BLaER1 (cell line): ENCODE measurements around the gene ATP8B3.

Experiments
- H3K27ac ChIP-seq: shearing (Covaris generic); formaldehyde crosslinking; 2 replicates; pipeline ENCODE4 v1.8.1; 2022
- H3K27me3 ChIP-seq: shearing (Covaris generic); formaldehyde crosslinking; 2 replicates; pipeline ENCODE4 v1.8.1; 2022
- H3K36me3 ChIP-seq: shearing (Covaris generic); formaldehyde crosslinking; 2 replicates; pipeline ENCODE4 v1.8.1; 2022
- H3K4me1 ChIP-seq: shearing (Covaris generic); formaldehyde crosslinking; 2 replicates; pipeline ENCODE4 v1.8.1; 2022
- H3K4me2 ChIP-seq: shearing (Covaris generic); formaldehyde crosslinking; 2 replicates; pipeline ENCODE4 v1.8.1; 2022
- H3K4me3 ChIP-seq: shearing (Covaris generic); formaldehyde crosslinking; 2 replicates; pipeline ENCODE4 v1.8.1; 2022
- H3K9ac ChIP-seq: shearing (Covaris generic); formaldehyde crosslinking; 2 replicates; pipeline ENCODE4 v1.8.1; 2022
- H3K9me3 ChIP-seq: shearing (Covaris generic); formaldehyde crosslinking; 2 replicates; pipeline ENCODE4 v1.8.1; 2022
- H4K20me1 ChIP-seq: shearing (Covaris generic); formaldehyde crosslinking; 2 replicates; pipeline ENCODE4 v1.8.1; 2022
- Cebpa-rat ChIP-seq: shearing (Covaris generic); IDR thresholded peaks from 2 replicates; pipeline ENCODE4 v1.8.1; 2022

The ATP8B3 gene

GRCh38 chr19:1736280-1736679 lies 75.8 kb downstream of the ATP8B3 start:
- no peaks in the 10 kb centered on the region for H3K36me3 ChIP-seq
- TF ChIP-seq Cebpa-rat, result no peak
- no peak overlapping the region for H3K4me2 ChIP-seq
- no peaks in the 10 kb centered on the region for H3K4me1 ChIP-seq
- H3K4me3 ChIP-seq, result no peak overlapping the region
- no peaks in the 10 kb centered on the region; the same call in 1 of the 2 replicates for H4K20me1 ChIP-seq
- H3K27me3 ChIP-seq, result peaks cover 75% of the 10 kb centered on the region
- no peak overlapping the region for H3K27ac ChIP-seq
- H3K9ac ChIP-seq, result no peak overlapping the region
- H3K9me3 ChIP-seq, result peaks cover 10% of the 10 kb centered on the region

DNA sequence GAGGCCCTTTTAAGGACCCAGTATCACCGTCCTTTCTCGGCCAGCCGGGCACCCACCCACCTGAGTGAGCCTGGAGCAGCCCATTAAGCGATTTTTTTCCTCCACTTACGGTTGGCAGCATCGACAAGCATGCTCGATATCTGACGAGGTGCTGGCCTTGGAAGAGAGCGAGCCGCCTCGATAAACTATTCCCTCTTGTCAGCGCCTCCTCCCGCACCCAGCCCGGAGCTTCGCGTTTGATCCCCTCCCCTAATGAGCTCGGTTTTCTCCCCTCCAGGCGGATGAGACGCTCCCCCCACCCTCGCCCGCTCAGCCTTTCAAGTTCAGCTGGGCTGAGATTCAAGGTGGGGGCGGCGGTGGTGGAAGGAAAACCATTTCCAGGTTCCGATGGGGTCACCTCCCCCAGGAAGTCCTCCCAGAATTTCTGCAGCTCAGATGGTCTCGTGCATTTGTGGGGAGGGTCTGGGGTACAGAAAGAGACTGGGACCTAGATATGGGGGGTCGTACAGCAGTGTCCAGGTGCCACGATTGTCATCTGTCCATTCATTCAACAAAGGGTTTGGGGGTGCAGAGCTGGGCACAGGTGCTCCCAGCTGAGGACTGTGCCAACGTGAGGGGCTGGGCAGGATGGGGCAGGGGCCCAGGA lies 77.6 kb downstream of the ATP8B3 start:
- no peak for TF ChIP-seq Cebpa-rat
- no peak overlapping the region for H3K4me2 ChIP-seq
- H3K4me1 ChIP-seq, result no peaks in the 10 kb centered on the region
- no peaks in the 10 kb centered on the region for H3K36me3 ChIP-seq
- H3K27ac ChIP-seq, result no peak overlapping the region
- no peaks in the 10 kb centered on the region for H3K9me3 ChIP-seq
- peaks cover 73% of the 10 kb centered on the region for H3K27me3 ChIP-seq
- no peak overlapping the region for H3K9ac ChIP-seq
- no peak overlapping the region for H3K4me3 ChIP-seq
- H4K20me1 ChIP-seq, result no peaks in the 10 kb centered on the region; the same call in 1 of the 2 replicates
